ENCODE results near the gene TAAR6. TPM values are rescaled to one million over a fixed set of nuclear protein-coding genes. Genes with fewer than 3 reads are reported as not detected.
"Not testable (repeated sequence)": the region's sequence is repeated elsewhere in the genome, so short reads cannot be mapped to it uniquely, and the experiment has no call there.

The TAAR6 gene, protein sequence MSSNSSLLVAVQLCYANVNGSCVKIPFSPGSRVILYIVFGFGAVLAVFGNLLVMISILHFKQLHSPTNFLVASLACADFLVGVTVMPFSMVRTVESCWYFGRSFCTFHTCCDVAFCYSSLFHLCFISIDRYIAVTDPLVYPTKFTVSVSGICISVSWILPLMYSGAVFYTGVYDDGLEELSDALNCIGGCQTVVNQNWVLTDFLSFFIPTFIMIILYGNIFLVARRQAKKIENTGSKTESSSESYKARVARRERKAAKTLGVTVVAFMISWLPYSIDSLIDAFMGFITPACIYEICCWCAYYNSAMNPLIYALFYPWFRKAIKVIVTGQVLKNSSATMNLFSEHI
- total RNA-seq = not detected

DNA sequence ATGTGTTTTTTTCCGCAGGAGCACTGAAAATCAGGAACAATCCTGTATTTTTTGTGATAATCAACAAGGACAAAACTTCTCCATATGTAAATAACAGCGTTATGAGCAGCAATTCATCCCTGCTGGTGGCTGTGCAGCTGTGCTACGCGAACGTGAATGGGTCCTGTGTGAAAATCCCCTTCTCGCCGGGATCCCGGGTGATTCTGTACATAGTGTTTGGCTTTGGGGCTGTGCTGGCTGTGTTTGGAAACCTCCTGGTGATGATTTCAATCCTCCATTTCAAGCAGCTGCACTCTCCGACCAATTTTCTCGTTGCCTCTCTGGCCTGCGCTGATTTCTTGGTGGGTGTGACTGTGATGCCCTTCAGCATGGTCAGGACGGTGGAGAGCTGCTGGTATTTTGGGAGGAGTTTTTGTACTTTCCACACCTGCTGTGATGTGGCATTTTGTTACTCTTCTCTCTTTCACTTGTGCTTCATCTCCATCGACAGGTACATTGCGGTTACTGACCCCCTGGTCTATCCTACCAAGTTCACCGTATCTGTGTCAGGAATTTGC, at the start of gene TAAR6:
TSS of gene TAAR6 (plus strand) at position 102 of the 557 bp plus-strand sequence. CDS start at position 102, 0 bp downstream.
- H3K27me3 Mint-ChIP-seq = peaks cover 24% of the 10 kb centered on the region
- no peaks in the 10 kb centered on the region for H3K36me3 Mint-ChIP-seq
- H3K4me1 Mint-ChIP-seq = no peaks in the 10 kb centered on the region
- H3K9me3 Mint-ChIP-seq = no peaks in the 10 kb centered on the region
- no peak within 1 kb of the TSS for H3K4me3 Mint-ChIP-seq
- no peak for ATAC-seq (ENCODE audit: low read depth)
- POLR2A ChIA-PET = no interaction called here
- DNase-seq = no peak
- no peak within 1 kb of the TSS for H3K27ac Mint-ChIP-seq

DNA sequence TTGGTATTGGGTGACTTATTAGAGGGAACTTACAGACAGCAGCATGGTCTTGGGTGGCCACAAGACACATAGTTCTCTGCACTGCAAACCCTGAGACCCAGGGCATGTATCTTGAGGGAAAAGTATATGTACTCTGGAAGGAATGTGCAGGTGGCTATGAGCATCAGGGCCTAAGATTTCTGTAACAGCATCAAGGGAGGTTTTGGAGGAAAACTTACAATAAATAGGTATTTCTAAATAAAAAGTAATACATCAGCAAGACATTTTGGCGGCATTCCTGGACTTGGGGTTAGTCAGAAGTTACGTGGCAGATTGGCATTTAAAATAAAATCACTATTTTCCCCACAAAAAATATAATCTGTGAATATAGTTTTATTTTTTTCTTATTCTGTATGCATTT, 49.2 kb upstream of the TAAR6 start:
- Mint-ChIP-seq H3K9me3 (no peaks in the 10 kb centered on the region), H3K36me3 (no peaks in the 10 kb centered on the region), H3K27ac (no peak overlapping the region), H3K27me3 (peaks cover 39% of the 10 kb centered on the region), H3K4me3 (no peak overlapping the region), H3K4me1 (no peaks in the 10 kb centered on the region)
- DNase-seq (no peak), ATAC-seq (ENCODE audit: low read depth) (no peak)
- POLR2A ChIA-PET = no interaction called here

DNA sequence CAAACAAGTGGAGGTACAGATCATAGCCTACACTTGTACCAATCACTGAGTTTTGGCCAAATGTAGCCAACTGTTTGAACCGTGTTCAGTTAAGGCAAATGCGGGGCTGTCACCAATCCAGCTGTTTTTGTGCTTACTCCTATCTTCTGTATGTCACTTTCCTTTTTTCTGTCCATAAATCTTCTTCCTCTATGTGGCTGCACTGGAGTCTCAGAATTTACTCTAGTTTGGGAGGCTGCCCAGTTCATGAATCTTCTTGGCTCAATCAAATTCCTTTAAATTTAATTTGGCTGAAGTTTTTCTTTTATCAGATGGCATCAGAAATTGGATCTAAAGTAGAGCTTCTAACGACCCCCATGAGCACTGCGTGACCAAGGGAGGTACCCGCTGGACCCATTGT, 45.5 kb upstream of the TAAR6 start:
- H3K36me3 Mint-ChIP-seq = no peaks in the 10 kb centered on the region
- no peaks in the 10 kb centered on the region for H3K4me1 Mint-ChIP-seq
- ATAC-seq (ENCODE audit: low read depth) = no peak
- no peaks in the 10 kb centered on the region for H3K9me3 Mint-ChIP-seq
- DNase-seq = no peak
- POLR2A ChIA-PET = no interaction called here
- no peak overlapping the region for H3K27ac Mint-ChIP-seq
- peaks cover 46% of the 10 kb centered on the region for H3K27me3 Mint-ChIP-seq
- H3K4me3 Mint-ChIP-seq = no peak overlapping the region

DNA sequence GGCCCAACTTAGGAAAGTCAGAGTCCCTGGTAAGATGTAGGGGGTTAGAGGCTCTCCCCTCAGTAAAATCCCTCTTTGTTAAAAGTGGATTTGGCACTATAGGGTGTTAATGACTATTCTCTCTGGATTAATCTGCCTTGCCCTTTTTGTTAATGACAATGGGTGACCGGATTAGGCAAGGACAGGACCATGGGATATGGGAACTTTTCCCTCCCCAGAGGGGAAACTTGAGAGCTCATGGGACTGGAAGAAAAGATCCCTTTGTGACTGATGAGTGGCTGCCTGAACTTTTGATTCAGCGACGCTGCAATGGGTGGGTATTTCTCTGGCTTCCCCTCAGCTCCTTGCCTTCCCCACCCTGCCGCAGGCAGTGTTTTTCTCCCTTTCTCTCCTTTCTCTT, 44.3 kb upstream of the TAAR6 start:
- Mint-ChIP-seq H3K4me1 (peaks cover 2% of the 10 kb centered on the region), H3K27ac (no peak overlapping the region), H3K9me3 (no peaks in the 10 kb centered on the region), H3K36me3 (no peaks in the 10 kb centered on the region), H3K27me3 (peaks cover 40% of the 10 kb centered on the region), H3K4me3 (no peak overlapping the region)
- DNase-seq (no peak), ATAC-seq (ENCODE audit: low read depth) (no peak)
- POLR2A ChIA-PET = no interaction called here

DNA sequence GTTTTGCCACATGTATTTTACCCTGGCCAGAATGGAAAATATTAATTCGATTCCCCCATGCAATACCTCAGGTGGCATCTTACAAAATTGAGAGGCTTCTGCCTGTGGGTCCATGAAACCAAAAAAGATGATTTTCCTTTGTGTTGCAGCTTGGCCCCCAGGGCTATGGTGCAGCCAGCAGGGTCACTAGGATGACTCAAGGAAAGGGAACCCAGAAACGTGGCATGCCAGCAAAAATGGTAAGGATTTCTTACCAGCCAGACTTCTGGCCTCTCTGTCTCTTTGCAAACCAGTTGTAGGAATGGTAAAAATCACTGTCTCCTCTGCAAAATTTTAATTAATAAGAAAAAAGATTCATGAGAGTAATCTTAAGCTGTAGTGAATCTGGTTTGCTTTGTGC, 43.7 kb upstream of the TAAR6 start:
- no peaks in the 10 kb centered on the region for H3K36me3 Mint-ChIP-seq
- DNase-seq (no peak), ATAC-seq (ENCODE audit: low read depth) (no peak)
- H3K4me1 Mint-ChIP-seq = peaks cover 2% of the 10 kb centered on the region
- H3K4me3 Mint-ChIP-seq = no peak overlapping the region
- H3K27me3 Mint-ChIP-seq = peaks cover 39% of the 10 kb centered on the region
- H3K27ac Mint-ChIP-seq = no peak overlapping the region
- POLR2A ChIA-PET = no interaction called here
- H3K9me3 Mint-ChIP-seq = no peaks in the 10 kb centered on the region

DNA sequence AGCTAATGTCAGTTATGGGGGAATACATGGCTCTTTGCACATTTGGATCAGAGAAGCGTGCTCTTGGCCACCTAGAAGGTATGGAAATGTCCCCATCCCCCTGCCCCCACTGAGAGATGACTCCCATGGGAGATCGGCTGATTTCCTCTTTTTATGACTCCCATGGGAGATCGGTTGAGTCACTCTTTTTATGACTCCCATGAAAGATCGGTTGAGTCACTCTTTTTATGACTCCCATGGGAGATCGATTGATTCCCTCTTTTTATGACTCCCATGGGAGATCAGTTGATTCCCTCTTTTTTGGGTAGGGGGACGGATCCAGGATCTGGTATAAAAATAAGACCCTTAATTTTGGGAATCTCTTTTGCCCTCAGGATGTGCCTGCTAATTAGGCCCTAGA, 42.3 kb upstream of the TAAR6 start:
- Mint-ChIP-seq H3K27ac (no peak overlapping the region), H3K36me3 (no peaks in the 10 kb centered on the region), H3K4me3 (no peak overlapping the region), H3K27me3 (peaks cover 33% of the 10 kb centered on the region), H3K9me3 (no peaks in the 10 kb centered on the region), H3K4me1 (peaks cover 2% of the 10 kb centered on the region)
- ATAC-seq (ENCODE audit: low read depth) (no peak), DNase-seq (no peak)
- POLR2A ChIA-PET = no interaction called here

DNA sequence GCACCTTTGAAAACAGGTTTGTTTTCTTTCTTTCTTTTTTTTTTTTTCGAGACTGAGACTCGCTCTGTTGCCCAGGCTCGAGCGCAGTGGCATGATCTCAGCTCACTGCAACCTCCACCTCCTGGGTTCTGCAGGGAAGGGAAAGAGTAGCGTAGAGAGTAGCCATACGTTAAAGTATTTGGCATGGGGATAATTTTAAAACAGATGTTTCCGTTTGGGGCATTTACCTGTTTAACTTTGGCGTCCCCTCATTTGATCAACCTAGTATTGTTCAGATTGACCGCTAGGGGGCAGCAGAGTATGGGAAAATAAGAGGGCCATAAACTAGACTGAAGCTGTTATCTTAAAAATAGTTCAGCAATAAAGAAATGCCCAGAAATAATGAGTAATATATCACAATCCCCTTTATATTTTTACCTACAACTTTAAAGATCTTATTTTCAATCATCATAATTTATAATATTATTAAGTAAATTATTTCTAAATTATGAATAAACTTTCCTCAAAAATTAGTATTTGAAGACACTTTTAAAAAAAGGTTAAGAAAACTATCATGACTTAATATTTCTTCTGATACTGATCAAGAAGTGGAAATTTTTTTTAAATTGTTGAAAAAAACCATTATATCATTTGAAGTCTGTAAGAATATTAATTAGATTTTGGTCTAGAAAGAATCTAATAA, 39.7 kb upstream of the TAAR6 start:
- POLR2A ChIA-PET = no interaction called here
- Mint-ChIP-seq H3K4me1 (peaks cover 2% of the 10 kb centered on the region), H3K27ac (no peak overlapping the region), H3K9me3 (no peaks in the 10 kb centered on the region), H3K36me3 (no peaks in the 10 kb centered on the region), H3K27me3 (peaks cover 16% of the 10 kb centered on the region), H3K4me3 (peak overlapping the region; percentile 48)
- DNase-seq (peak; percentile 31), ATAC-seq (ENCODE audit: low read depth) (peak; percentile 72)

DNA sequence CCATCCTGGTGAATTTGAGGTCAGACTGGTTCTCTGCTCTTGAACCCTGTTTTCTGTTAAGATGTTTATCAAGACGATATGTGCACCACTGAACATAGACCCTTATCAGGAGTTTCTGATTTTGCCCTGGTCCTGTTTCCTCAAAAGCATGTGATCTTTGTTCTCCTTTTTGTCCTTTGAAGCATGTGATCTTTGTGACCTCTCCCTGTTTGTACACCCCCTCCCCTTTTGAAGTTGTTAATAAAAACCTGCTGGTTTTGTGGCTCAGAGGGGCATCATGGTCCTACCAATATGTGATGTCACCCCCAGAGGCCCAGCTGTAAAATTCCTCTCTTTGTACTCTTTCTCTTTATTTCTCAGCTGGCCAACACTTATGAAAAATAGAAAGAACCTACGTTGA, 35.6 kb upstream of the TAAR6 start:
- H3K4me3 Mint-ChIP-seq; H3K36me3 Mint-ChIP-seq; POLR2A ChIA-PET; DNase-seq; H3K27ac Mint-ChIP-seq; H3K9me3 Mint-ChIP-seq; H3K4me1 Mint-ChIP-seq; ATAC-seq (ENCODE audit: low read depth): not testable (repeated sequence)
- H3K27me3 Mint-ChIP-seq = peaks cover 22% of the 10 kb centered on the region

DNA sequence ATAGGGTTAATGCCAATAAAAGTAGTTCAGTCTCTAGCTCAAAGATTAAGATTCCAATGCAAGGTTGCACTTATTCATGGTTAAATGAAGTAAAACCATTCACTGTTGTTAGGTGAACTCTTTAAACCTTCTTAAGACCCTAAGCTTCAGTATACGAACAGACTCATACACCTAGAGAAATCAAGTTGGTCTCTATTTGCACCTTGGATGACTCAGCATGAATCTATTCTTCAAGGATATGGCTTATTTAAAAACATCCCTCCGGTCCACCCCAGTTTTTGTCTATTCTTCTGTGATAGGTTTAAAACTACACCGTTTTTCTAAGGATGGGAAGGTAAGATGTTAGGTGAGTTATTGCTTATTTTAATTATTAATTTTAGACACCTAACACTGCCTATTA, 33.0 kb upstream of the TAAR6 start:
- POLR2A ChIA-PET = no interaction called here
- DNase-seq (no peak), ATAC-seq (ENCODE audit: low read depth) (no peak)
- Mint-ChIP-seq H3K4me1 (no peaks in the 10 kb centered on the region), H3K27ac (no peak overlapping the region), H3K9me3 (no peaks in the 10 kb centered on the region), H3K27me3 (peaks cover 32% of the 10 kb centered on the region), H3K4me3 (no peak overlapping the region), H3K36me3 (no peaks in the 10 kb centered on the region)

DNA sequence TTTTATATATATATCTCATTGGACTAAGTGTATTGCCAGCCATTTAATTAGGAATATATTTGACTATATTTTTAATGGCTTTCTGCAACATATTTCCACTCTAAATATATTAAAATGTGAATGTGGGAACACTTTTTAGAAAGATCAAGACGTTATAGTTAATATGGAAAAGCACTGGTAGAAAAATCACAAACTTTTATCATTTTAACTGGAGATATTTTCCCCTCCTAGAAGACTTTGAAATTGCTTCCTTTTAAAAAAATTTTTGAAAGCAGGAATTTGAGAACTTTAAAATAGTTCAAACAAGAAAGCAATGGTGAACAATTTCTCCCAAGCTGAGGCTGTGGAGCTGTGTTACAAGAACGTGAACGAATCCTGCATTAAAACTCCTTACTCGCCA, 32.1 kb upstream of the TAAR6 start, which contains the start of gene TAAR9:
TSS of gene TAAR9 (plus strand) at position 301 of the 400 bp plus-strand sequence. CDS start at position 314, 13 bp downstream.
- no peak for ATAC-seq (ENCODE audit: low read depth)
- Mint-ChIP-seq H3K9me3 (no peaks in the 10 kb centered on the region), H3K27ac (no peak within 1 kb of the TSS), H3K27me3 (peaks cover 32% of the 10 kb centered on the region), H3K4me3 (no peak within 1 kb of the TSS), H3K36me3 (no peaks in the 10 kb centered on the region), H3K4me1 (no peaks in the 10 kb centered on the region)
- POLR2A ChIA-PET = no interaction called here
- no peak for DNase-seq

DNA sequence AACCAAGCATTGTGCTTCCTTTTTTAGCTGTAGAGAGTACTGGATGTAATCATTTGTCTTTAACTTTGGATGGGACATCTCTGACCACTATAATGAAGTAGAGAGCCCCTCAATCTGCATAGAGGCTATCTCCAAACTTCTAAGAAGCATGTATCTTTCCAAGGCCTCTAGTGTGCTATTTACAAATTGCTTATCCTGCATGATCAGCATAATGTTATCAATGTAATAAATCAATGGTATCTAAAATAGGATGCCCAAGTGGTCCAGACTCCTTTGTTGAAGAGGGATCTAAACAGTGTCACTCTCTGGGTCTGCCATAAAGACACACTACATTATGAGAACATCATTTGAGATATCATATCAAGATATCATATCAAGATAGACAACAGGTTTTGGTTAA, 25.3 kb upstream of the TAAR6 start:
- Mint-ChIP-seq H3K27ac (no peak overlapping the region), H3K27me3 (peaks cover 29% of the 10 kb centered on the region), H3K36me3 (no peaks in the 10 kb centered on the region), H3K9me3 (no peaks in the 10 kb centered on the region), H3K4me3 (no peak overlapping the region), H3K4me1 (no peaks in the 10 kb centered on the region)
- DNase-seq = no peak
- POLR2A ChIA-PET = no interaction called here
- ATAC-seq (ENCODE audit: low read depth) = no peak

DNA sequence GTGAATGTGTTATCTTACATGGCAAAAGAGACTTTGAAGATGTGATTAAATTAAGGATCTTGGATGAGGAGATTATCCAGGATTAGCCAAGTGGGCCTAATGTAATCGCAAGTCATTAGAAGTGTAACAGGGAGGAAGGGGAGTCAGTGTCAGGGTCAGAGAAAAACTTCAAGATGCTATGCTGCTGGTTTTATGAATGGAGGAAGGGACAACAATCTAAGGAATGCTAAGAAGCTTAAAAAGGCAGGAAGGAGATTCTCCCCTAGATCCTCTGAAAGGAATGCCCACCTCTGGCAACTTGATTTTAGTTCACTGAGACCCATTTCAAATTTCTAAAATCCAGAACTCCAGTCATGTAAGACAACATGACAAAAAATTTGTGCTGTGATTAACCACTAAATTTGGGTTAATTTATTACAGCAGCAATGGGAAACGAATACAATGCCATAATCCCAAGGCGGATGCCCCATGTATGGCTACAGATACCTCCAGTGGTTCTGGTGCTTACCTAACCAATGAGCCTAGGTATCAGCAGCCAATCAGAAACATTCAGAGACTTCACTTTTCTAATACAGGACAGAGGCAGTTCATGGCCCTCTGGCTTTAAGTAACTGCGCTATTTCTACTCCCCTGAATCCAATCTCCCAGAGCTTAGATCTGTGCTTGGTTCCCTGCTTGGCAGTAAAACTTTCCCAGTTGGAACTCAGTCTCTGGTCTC, 21.2 kb upstream of the TAAR6 start:
- DNase-seq = no peak
- Mint-ChIP-seq H3K27me3 (peaks cover 27% of the 10 kb centered on the region), H3K4me3 (no peak overlapping the region), H3K36me3 (no peaks in the 10 kb centered on the region), H3K9me3 (no peaks in the 10 kb centered on the region), H3K27ac (no peak overlapping the region), H3K4me1 (no peaks in the 10 kb centered on the region)
- ATAC-seq (ENCODE audit: low read depth) = no peak
- POLR2A ChIA-PET = no interaction called here

DNA sequence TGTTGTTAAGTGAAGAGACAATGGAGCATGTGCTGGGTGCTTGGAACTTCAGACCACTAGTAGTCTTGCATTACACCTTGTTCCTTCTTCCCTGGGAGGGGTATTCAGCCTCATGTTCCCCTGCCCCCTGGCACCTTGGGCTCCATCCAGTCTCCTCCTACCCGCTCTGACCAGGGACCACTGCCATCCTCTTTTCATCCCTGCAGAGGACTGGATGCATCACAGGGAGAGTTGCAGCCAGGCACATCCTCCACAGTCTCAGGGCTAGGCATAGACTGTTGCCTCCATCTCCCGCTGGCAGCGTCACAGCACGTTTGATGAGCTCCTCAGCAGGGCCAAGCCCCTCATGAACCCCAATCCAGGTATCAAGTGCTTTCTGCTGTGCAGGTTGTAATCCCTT, 18.9 kb upstream of the TAAR6 start:
- ATAC-seq (ENCODE audit: low read depth) (no peak), DNase-seq (no peak)
- POLR2A ChIA-PET = no interaction called here
- H3K36me3 Mint-ChIP-seq = no peaks in the 10 kb centered on the region
- H3K27me3 Mint-ChIP-seq = peaks cover 29% of the 10 kb centered on the region
- no peak overlapping the region for H3K27ac Mint-ChIP-seq
- no peak overlapping the region for H3K4me3 Mint-ChIP-seq
- no peaks in the 10 kb centered on the region for H3K4me1 Mint-ChIP-seq
- H3K9me3 Mint-ChIP-seq = no peaks in the 10 kb centered on the region
